HG03520 (cell line): ENCODE data around the gene CNRIP1.
"Not testable (repeated sequence)": the region's sequence is repeated elsewhere in the genome, so short reads cannot be mapped to it uniquely, and the experiment has no call there.

Experiments used
- ATAC-seq: cut with Tn5 transposase; IDR thresholded peaks from one replicate; pipeline ENCODE4 v1.9.1; 2021; ENCODE audit warnings: mild to moderate bottlenecking, moderate library complexity; ENCODE audit not compliant: unreplicated experiment

CNRIP1 gene

GRCh38 chr2:68319398-68320117 lies at the start of gene CNRIP1:
Gene CNRIP1 (minus strand): TSS chr2:68319949. CDS start chr2:68319400, 549 bp downstream.
- no peak for ATAC-seq

GRCh38 chr2:68369337-68369734 lies 49.6 kb upstream of the CNRIP1 start:
- no peak for ATAC-seq

GRCh38 chr2:68368654-68369336 lies 49.0 kb upstream of the CNRIP1 start:
- no peak for ATAC-seq

- no peak for ATAC-seq
These were observed 48.4 kb upstream of the CNRIP1 start for GRCh38 chr2:68367953-68368653.

GRCh38 chr2:68366083-68366560 lies 46.4 kb upstream of the CNRIP1 start:
- ATAC-seq, result peak; percentile 46

- no peak for ATAC-seq
These were observed 45.3 kb upstream of the CNRIP1 start, which contains the start of gene PLEK for GRCh38 chr2:68365087-68365486. Gene PLEK (plus strand): TSS chr2:68365282. CDS start chr2:68365352, 70 bp downstream.

- no peak for ATAC-seq
These were observed 44.0 kb upstream of the CNRIP1 start for GRCh38 chr2:68363721-68364120.

GRCh38 chr2:68362749-68363148 lies 43.0 kb upstream of the CNRIP1 start:
- no peak for ATAC-seq

GRCh38 chr2:68362069-68362468 lies 42.3 kb upstream of the CNRIP1 start:
- ATAC-seq, result peak; percentile 44

- no peak for ATAC-seq
These were observed 40.1 kb upstream of the CNRIP1 start for GRCh38 chr2:68359889-68360288.

GRCh38 chr2:68357605-68358337 lies 38.0 kb upstream of the CNRIP1 start:
- peak; percentile 61 for ATAC-seq

- ATAC-seq, result no peak
These were observed 37.0 kb upstream of the CNRIP1 start for GRCh38 chr2:68356599-68357239.

- no peak for ATAC-seq
These were observed 33.1 kb upstream of the CNRIP1 start for GRCh38 chr2:68352651-68353391.

- ATAC-seq, result no peak
These were observed 32.2 kb upstream of the CNRIP1 start for GRCh38 chr2:68351997-68352396.

GRCh38 chr2:68349091-68349490 lies 29.3 kb upstream of the CNRIP1 start:
- ATAC-seq, result not testable (repeated sequence)

- ATAC-seq, result no peak
These were observed 25.6 kb upstream of the CNRIP1 start for GRCh38 chr2:68345129-68345875.

- no peak for ATAC-seq
These were observed 24.3 kb upstream of the CNRIP1 start for GRCh38 chr2:68344031-68344430.

- no peak for ATAC-seq
These were observed 22.7 kb upstream of the CNRIP1 start for GRCh38 chr2:68342470-68342869.

- ATAC-seq, result no peak
These were observed 21.8 kb upstream of the CNRIP1 start for GRCh38 chr2:68341583-68341982.
